Sigmoid colon (tissue), 7 donors: ENCODE measurements around the gene JAG1. TPM values are rescaled to one million over a fixed set of nuclear protein-coding genes. Genes with fewer than 3 reads are reported as not detected.

ENCODE experiments used
- DNase-seq: peaks from one replicate; pipeline ENCODE4 v3.0.0-alpha.2; 2019
- H3K27ac ChIP-seq, 4 donors: fragments of 200-600 bp; sonication (generic); one replicate each; pipeline ENCODE4 v1.5.1; 2016 to 2019; ENCODE audit warnings: mild to moderate bottlenecking in 1 of 4
- H3K27me3 ChIP-seq, 3 donors: fragments of 200-600 bp; sonication (generic); one replicate each; pipeline ENCODE4 v1.5.1; 2019; ENCODE audit warnings: mild to moderate bottlenecking in 1 of 3
- H3K36me3 ChIP-seq, 4 donors: fragments of 200-600 bp; sonication (generic); one replicate each; pipeline ENCODE4 v1.5.1; 2016 to 2019
- H3K4me1 ChIP-seq, 4 donors: fragments of 200-600 bp; sonication (generic); one replicate each; pipeline ENCODE4 v1.5.1; 2017 to 2019
- H3K4me3 ChIP-seq, 4 donors: fragments of 200-600 bp; sonication (generic); one replicate each; pipeline ENCODE4 v1.5.1; 2017 to 2019; ENCODE audit warnings: mild to moderate bottlenecking in 2 of 4, moderate library complexity in 1 of 4
- H3K9me3 ChIP-seq, 4 donors: fragments of 200-600 bp in 3 of 4; sonication (generic) in 3 of 4; one replicate each; pipeline versions ENCODE4 v1.5.1 to v1.6.1; 2013 to 2019
- EP300 ChIP-seq, 4 donors: sonication (generic); formaldehyde crosslinking; IDR thresholded peaks; one replicate each; pipeline ENCODE4 v1.6.1; 2017; ENCODE audit warnings: antibody characterized with exemption in 4 of 4
- POLR2A ChIP-seq, 2 donors: fragments of 450-650 bp; IDR thresholded peaks; one replicate each; pipeline ENCODE4 v1.6.1; 2016; ENCODE audit warnings: antibody characterized with exemption in 2 of 2, mild to moderate bottlenecking in 2 of 2, moderate library complexity in 2 of 2
- POLR2AphosphoS5 ChIP-seq, 4 donors: sonication (generic); formaldehyde crosslinking; IDR thresholded peaks; one replicate each; pipeline ENCODE4 v1.6.1; 2017; ENCODE audit warnings: antibody characterized with exemption in 4 of 4
- WGBS, 2 donors: extraction: QIAGEN DNeasy Blood & Tissue Kit; methylation state at CpG; one replicate each; pipeline ENCODE4 v1.1.7; 2013; 5-methylcytosine and 5-hydroxymethylcytosine counted together
- intact Hi-C: fragments of 100-400 bp; cut with DNase I; formaldehyde crosslinking; loops from one replicate; pipeline ENCODE4 v1.15.1; 2023
- polyA plus RNA-seq, 3 donors: library from polyadenylated mRNA; stranded (reverse); fragments of 200-250 nt; gene quantifications; one replicate each; pipeline ENCODE4 v1.2.3, GENCODE V29; 2013
- total RNA-seq, 4 donors: library from RNA; depleted of rRNA; stranded (reverse); fragments of >200 nt; gene quantifications; one replicate each; pipeline ENCODE4 v1.1.0, GENCODE V29; 2016
- TF ChIP-seq, protein P1 (sequence below), 4 experiments: fragments of 450-650 bp in 3 of 4; fragments of 200-600 bp in 1 of 4; IDR thresholded peaks; one replicate each; pipeline ENCODE4 v1.5.1; 2016 to 2019; ENCODE audit warnings: antibody characterized with exemption in 4 of 4, mild to moderate bottlenecking in 3 of 4, moderate library complexity in 2 of 4
- donor health status: healthy with polysubstance abuse.
- donor health status: Bipolar disorder and iron deficiency.
- donor health status: healthy.

Gene JAG1
- total and polyA plus RNA-seq, 7 donors, result 3.9 to 76.4 (median 32.4) TPM

DNA sequence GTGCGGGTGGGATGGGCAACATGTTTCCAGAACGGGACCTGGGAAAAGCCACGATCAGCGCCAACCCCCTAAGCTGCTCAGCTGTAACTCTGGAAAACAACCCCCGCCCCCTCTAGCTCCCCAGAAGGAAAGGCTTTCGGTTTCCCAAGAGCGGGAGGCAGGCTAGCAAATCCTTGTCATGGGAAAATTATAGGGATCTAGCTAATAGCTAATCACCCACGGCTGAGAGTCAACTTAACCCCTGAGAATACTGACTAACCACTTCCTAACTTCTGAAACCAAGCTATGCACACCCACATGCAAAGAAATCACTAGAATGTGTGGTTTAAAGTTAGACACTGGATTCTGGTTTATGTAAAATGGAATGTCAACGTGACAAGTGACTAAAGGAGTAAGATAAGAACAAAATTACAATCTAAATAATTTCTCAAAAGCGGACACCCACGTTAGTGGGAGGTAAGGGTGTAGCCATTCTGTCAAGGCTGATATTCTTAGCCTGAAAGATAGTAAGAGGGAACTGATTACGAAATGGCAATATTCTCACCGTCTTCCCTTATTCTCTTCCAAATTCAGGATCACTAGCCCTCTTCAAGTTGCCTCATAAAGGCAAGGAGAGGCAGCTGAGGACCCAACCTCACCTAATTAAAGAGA is 20.1 kb downstream of the JAG1 start:
- DNase-seq, result peak; percentile 88
- H3K4me1 ChIP-seq, result peaks cover 0 to 80% (median 74%) of the 10 kb centered on the region in 4 donors
- H3K4me3 ChIP-seq, result peak overlapping the region; percentile 13 to 40 (median 34)
- H3K9me3 ChIP-seq, result no peaks in the 10 kb centered on the region
- TF ChIP-seq POLR2AphosphoS5 (IDR thresholded peaks at IDR 0.05), result peak in 2 of 4 donors; percentile 11 to 38
- TF ChIP-seq EP300 (IDR thresholded peaks at IDR 0.05), result no peak
- WGBS, 2 donors, result 65 to 72% methylated on average over 13 of the region's 13 CpGs
- peaks cover 12 to 71% (median 27%) of the 10 kb centered on the region in 4 donors for H3K36me3 ChIP-seq
- no peaks in the 10 kb centered on the region for H3K27me3 ChIP-seq
- H3K27ac ChIP-seq, result peak overlapping the region; percentile 55 to 87 (median 83)
- intact Hi-C loops, result loop anchor here (2.0 to 5.0 kb wide), 2 partner anchors 17 to 181 kb away; no protein-coding TSS in a partner anchor

DNA sequence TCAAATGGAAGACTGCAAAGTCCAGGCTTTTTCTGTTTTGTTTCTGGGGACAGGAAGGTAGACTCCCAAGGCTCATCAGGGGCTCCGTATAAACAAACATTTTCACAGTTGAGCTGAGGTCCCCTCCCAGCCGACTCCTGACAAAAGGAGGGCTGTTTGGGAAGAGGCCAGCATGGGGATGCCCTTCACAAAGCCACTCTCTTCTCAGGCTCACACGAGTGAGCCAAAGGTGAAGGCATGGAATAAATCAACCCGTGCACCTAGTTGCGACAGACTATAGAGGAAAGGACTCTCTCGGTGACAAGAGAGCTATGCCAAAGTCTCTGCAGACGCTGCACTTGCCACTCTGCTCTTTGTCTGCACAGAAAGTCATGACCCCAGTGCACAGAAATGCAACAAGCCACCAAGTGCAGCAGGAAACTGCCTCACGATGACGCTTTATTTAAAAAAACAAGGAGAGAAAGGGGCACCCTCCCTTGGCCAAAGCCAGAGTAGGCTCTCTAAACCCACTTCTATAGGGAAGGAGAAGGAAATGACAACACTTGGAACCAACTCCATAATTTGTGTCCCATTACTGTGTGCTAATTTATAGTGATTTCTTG is 21.0 kb downstream of the JAG1 start:
- TF ChIP-seq POLR2A (IDR thresholded peaks at IDR 0.05) (no peak), POLR2AphosphoS5 (IDR thresholded peaks at IDR 0.05) (peak in 3 of 4 donors; percentile 42 to 62 (median 52)), EP300 (IDR thresholded peaks at IDR 0.05) (peak in 2 of 4 donors; percentile 4 to 14)
- TF ChIP-seq, protein P1, sequence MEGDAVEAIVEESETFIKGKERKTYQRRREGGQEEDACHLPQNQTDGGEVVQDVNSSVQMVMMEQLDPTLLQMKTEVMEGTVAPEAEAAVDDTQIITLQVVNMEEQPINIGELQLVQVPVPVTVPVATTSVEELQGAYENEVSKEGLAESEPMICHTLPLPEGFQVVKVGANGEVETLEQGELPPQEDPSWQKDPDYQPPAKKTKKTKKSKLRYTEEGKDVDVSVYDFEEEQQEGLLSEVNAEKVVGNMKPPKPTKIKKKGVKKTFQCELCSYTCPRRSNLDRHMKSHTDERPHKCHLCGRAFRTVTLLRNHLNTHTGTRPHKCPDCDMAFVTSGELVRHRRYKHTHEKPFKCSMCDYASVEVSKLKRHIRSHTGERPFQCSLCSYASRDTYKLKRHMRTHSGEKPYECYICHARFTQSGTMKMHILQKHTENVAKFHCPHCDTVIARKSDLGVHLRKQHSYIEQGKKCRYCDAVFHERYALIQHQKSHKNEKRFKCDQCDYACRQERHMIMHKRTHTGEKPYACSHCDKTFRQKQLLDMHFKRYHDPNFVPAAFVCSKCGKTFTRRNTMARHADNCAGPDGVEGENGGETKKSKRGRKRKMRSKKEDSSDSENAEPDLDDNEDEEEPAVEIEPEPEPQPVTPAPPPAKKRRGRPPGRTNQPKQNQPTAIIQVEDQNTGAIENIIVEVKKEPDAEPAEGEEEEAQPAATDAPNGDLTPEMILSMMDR (IDR thresholded peaks at IDR 0.05), result no peak
- intact Hi-C loops, result loop anchor here (2.0 to 5.0 kb wide), 2 partner anchors 18 to 180 kb away; no protein-coding TSS in a partner anchor
- peak; percentile 67 for DNase-seq
- H3K27ac ChIP-seq, result peak overlapping the region; percentile 55 to 87 (median 83)
- WGBS, 2 donors, result 66 to 77% methylated on average over 9 of the region's 9 CpGs
- H3K4me1 ChIP-seq, result peaks cover 0 to 72% (median 66%) of the 10 kb centered on the region in 4 donors
- H3K27me3 ChIP-seq, result no peaks in the 10 kb centered on the region
- H3K9me3 ChIP-seq, result no peaks in the 10 kb centered on the region
- peaks cover 12 to 71% (median 32%) of the 10 kb centered on the region in 4 donors for H3K36me3 ChIP-seq
- H3K4me3 ChIP-seq, result peak overlapping the region in 3 of 4 donors; percentile 31 to 40 (median 38)

DNA sequence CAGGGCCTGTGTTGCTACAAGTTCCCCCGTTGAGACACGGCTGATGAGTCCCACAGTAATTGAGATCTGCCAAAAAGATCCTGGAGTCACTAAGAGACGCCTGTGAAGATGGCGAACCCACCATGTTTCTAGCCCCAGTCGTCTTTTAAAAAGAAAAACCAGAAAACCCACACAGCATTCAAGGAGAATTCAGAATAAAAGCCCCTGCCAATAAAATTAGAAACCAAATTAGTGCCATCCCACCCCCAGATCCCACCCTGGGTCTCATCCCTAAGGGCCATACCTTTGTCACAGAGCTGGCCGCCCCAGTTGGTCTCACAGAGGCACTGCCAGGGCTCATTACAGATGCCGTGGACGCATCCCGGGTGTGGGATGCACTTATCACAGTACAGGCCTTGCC is 21.6 kb downstream of the JAG1 start:
- no peaks in the 10 kb centered on the region for H3K9me3 ChIP-seq
- intact Hi-C loops, result loop anchor here (2.0 to 5.0 kb wide), 2 partner anchors 19 to 180 kb away; no protein-coding TSS in a partner anchor
- H3K36me3 ChIP-seq, result peaks cover 14 to 72% (median 37%) of the 10 kb centered on the region in 4 donors
- no peak overlapping the region for H3K4me3 ChIP-seq
- peak overlapping the region; percentile 7 to 87 (median 83) for H3K27ac ChIP-seq
- no peak for DNase-seq
- TF ChIP-seq POLR2AphosphoS5 (IDR thresholded peaks at IDR 0.05) (no peak), EP300 (IDR thresholded peaks at IDR 0.05) (no peak), POLR2A (IDR thresholded peaks at IDR 0.05) (no peak)
- TF ChIP-seq, protein P1 (IDR thresholded peaks at IDR 0.05), result no peak
- H3K4me1 ChIP-seq, result peaks cover 0 to 66% (median 61%) of the 10 kb centered on the region in 4 donors
- 89 to 90% methylated on average over 9 of the region's 9 CpGs for WGBS, 2 donors
- H3K27me3 ChIP-seq, result no peaks in the 10 kb centered on the region

DNA sequence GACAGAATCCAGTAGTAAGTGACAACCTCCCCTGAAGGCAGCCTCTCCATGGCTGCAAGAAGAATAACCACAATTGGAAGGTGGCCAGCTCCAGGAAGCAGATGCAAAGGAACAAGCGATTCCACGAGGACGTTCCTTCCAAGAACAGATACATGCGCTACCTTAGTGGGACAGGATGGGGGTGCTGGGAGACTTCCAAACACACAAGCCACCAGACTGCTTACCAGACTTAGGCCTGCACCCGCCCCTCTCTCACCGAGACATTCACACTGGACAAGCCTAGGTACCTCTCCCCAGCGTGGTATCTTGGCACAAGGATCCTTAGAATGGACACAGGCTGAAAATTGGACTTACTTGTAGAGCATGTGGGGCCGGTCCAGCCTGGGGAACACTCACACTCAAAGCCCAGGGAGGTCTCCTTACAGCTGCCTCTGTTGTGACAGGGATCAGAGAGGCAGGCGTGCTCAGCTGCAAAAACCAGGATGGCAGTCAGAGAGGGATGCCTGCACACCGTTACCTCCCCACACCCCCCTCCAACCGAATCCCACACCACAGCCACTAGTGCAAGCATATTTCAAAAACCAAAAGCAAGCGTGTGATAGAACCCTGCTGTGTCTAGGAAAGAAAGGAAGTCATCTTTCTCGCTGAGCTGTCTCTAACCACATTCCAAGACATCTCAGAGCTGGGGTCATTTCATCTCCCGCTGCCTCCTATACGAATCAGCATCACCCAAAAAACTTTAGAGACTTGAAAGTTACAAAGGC is 22.4 kb downstream of the JAG1 start:
- no peaks in the 10 kb centered on the region for H3K9me3 ChIP-seq
- WGBS, 2 donors, result 62 to 78% methylated on average over 15 of the region's 15 CpGs
- intact Hi-C loops, result loop anchor here (5.0 kb wide), 1 partner anchor 179 kb away; no protein-coding TSS in a partner anchor
- no peak overlapping the region for H3K4me3 ChIP-seq
- H3K36me3 ChIP-seq, result peaks cover 21 to 72% (median 44%) of the 10 kb centered on the region in 4 donors
- H3K27me3 ChIP-seq, result no peaks in the 10 kb centered on the region
- TF ChIP-seq, protein P1 (IDR thresholded peaks at IDR 0.05), result no peak
- TF ChIP-seq POLR2AphosphoS5 (IDR thresholded peaks at IDR 0.05) (peak in 1 of 4 donors; percentile 32), EP300 (IDR thresholded peaks at IDR 0.05) (no peak), POLR2A (IDR thresholded peaks at IDR 0.05) (no peak)
- peaks cover 0 to 59% (median 55%) of the 10 kb centered on the region in 4 donors for H3K4me1 ChIP-seq
- peak; percentile 85 for DNase-seq
- peak overlapping the region; percentile 27 to 87 (median 83) for H3K27ac ChIP-seq
